ENCODE data around the gene APOBEC3C.

- TF ChIP-seq POLR2A (IDR thresholded peaks at IDR 0.05): no peak
- TF ChIP-seq CTCF (IDR thresholded peaks at IDR 0.05): no peak
Observed at GRCh38 chr22:38971202-38971601, 42.9 kb upstream of the APOBEC3C start.

All from uterus (tissue), 2 donors.